Neural progenitor cell (in vitro differentiated cells): ENCODE measurements around the gene CHD2. TPM values are rescaled to one million over a fixed set of nuclear protein-coding genes. Genes with fewer than 3 reads are reported as not detected.

Experiments
- DNase-seq: peaks from one replicate; pipeline ENCODE4 v3.0.0-alpha.2; 2016; ENCODE audit warnings: low spot score
- H2AFZ ChIP-seq: fragments of 200-600 bp; sonication (generic); replicated peaks from 2 replicates; pipeline ENCODE4 v1.6.1; 2016; ENCODE audit warnings: antibody characterized with exemption
- H3F3A ChIP-seq: fragments of 200-600 bp; sonication (generic); 2 replicates; pipeline ENCODE4 v1.6.1; 2016; ENCODE audit warnings: antibody characterized with exemption, low read depth
- H3K27ac ChIP-seq: fragments of 200-600 bp; sonication (generic); 2 replicates; pipeline ENCODE4 v1.5.1; 2016; ENCODE audit warnings: mild to moderate bottlenecking
- H3K27me3 ChIP-seq: fragments of 200-600 bp; sonication (generic); 2 replicates; pipeline ENCODE4 v1.6.1; 2016; ENCODE audit warnings: mild to moderate bottlenecking, moderate library complexity
- H3K36me3 ChIP-seq: fragments of 200-600 bp; sonication (generic); 2 replicates; pipeline ENCODE4 v1.5.1; 2016
- H3K4me1 ChIP-seq: fragments of 200-600 bp; sonication (generic); 2 replicates; pipeline ENCODE4 v1.6.1; 2016; ENCODE audit warnings: mixed run types
- H3K4me2 ChIP-seq: fragments of 200-600 bp; sonication (generic); 2 replicates; pipeline ENCODE4 v1.6.1; 2016
- H3K4me3 ChIP-seq: fragments of 200-600 bp; sonication (generic); 2 replicates; pipeline ENCODE4 v1.5.1; 2016
- H3K79me2 ChIP-seq: fragments of 200-600 bp; sonication (generic); 2 replicates; pipeline ENCODE4 v1.6.1; 2016; ENCODE audit warnings: low read depth
- H3K9ac ChIP-seq: fragments of 200-600 bp; sonication (generic); 2 replicates; pipeline ENCODE4 v1.6.1; 2016
- H3K9me3 ChIP-seq: fragments of 200-600 bp; sonication (generic); 2 replicates; pipeline ENCODE4 v1.5.1; 2016; ENCODE audit warnings: low read depth
- H4K20me1 ChIP-seq: fragments of 200-600 bp; sonication (generic); 2 replicates; pipeline ENCODE4 v1.6.1; 2016; ENCODE audit warnings: low read depth
- H3K27ac Mint-ChIP-seq: 3 replicates; pipeline ENCODE4 v1.8.0; 2021; ENCODE audit warnings: mixed read lengths
- H3K27me3 Mint-ChIP-seq: 2 replicates; pipeline ENCODE4 v1.8.0; 2022; ENCODE audit warnings: low read depth, mild to moderate bottlenecking, inconsistent platforms, moderate library complexity, mixed read lengths; ENCODE audit not compliant: insufficient read depth
- H3K36me3 Mint-ChIP-seq: 3 replicates; pipeline ENCODE4 v1.8.0; 2021; ENCODE audit warnings: mixed read lengths
- H3K4me1 Mint-ChIP-seq: 3 replicates; pipeline ENCODE4 v1.8.0; 2021; ENCODE audit warnings: mixed read lengths
- H3K4me3 Mint-ChIP-seq: 3 replicates; pipeline ENCODE4 v1.8.0; 2021; ENCODE audit warnings: mild to moderate bottlenecking, moderate library complexity, mixed read lengths
- H3K9me3 Mint-ChIP-seq: 3 replicates; pipeline ENCODE4 v1.8.0; 2020; ENCODE audit warnings: mixed read lengths
- CTCF ChIP-seq: fragments of 200-600 bp; sonication (generic); IDR thresholded peaks from 2 replicates; pipeline ENCODE4 v1.5.1; 2017; ENCODE audit warnings: antibody characterized with exemption, mild to moderate bottlenecking
- EZH2 ChIP-seq: fragments of 200-600 bp; sonication (generic); IDR thresholded peaks from 2 replicates; pipeline ENCODE4 v1.6.1; 2017; ENCODE audit warnings: antibody characterized with exemption, mild to moderate bottlenecking, moderate library complexity
- EZH2phosphoT487 ChIP-seq: fragments of 200-600 bp; sonication (generic); IDR thresholded peaks from 2 replicates; pipeline ENCODE4 v1.6.1; 2017; ENCODE audit warnings: antibody characterized with exemption
- total RNA-seq: library from RNA; depleted of rRNA; stranded (reverse); fragments of >200 nt; gene quantifications from 2 replicates; pipeline ENCODE4 v1.2.3, GENCODE V29; 2015; ENCODE audit warnings: low replicate concordance

The CHD2 gene
- total RNA-seq, 1 donor from 2014 or later, result 128 TPM

DNA sequence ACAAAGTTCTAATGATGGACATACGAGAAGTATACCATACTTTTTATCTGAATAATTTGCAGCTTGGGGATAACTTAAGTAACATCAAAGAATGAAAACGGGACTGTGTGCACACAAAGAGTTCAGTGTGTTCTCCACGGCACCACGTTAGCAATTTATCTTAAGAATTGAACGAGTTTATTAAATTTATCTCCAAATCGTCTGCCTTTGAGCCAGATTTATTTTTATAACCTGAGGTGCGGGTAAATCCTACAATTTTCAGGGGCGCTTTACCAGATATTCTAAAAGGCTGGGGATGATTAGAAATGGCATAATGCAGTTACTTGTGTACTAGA is 3.5 kb downstream of the CHD2 start:
- Histone ChIP-seq H3K79me2 (peaks cover 100% of the 10 kb centered on the region), H2AFZ (peak overlapping the region; percentile 9), H3F3A (peaks cover 87% of the 10 kb centered on the region), H3K9ac (peak overlapping the region; percentile 98), H3K4me1 (peaks cover 48% of the 10 kb centered on the region), H3K9me3 (no peaks in the 10 kb centered on the region), H3K36me3 (peaks cover 15% of the 10 kb centered on the region), H4K20me1 (peaks cover 91% of the 10 kb centered on the region), H3K27ac (peak overlapping the region; percentile 100), H3K4me3 (peak overlapping the region; percentile 85), H3K4me2 (peak overlapping the region; percentile 93), H3K27me3 (no peaks in the 10 kb centered on the region)
- Mint-ChIP-seq H3K9me3 (no peaks in the 10 kb centered on the region), H3K4me1 (peaks cover 48% of the 10 kb centered on the region), H3K36me3 (peaks cover 27% of the 10 kb centered on the region), H3K27ac (peak overlapping the region; percentile 100), H3K4me3 (peak overlapping the region; percentile 93), H3K27me3 (no peaks in the 10 kb centered on the region)
- no peak for DNase-seq
- TF ChIP-seq EZH2phosphoT487 (no peak), CTCF (no peak)

- Mint-ChIP-seq H3K4me1 (peaks cover 51% of the 10 kb centered on the region), H3K27me3 (peaks cover 1% of the 10 kb centered on the region), H3K27ac (peak overlapping the region; percentile 100), H3K4me3 (peak overlapping the region; percentile 93), H3K9me3 (no peaks in the 10 kb centered on the region), H3K36me3 (peaks cover 26% of the 10 kb centered on the region)
- Histone ChIP-seq H3K36me3 (peaks cover 15% of the 10 kb centered on the region), H3K27me3 (no peaks in the 10 kb centered on the region), H3K4me3 (peak overlapping the region; percentile 85), H3F3A (peaks cover 87% of the 10 kb centered on the region), H3K9ac (peak overlapping the region; percentile 98), H3K9me3 (no peaks in the 10 kb centered on the region), H3K27ac (peak overlapping the region; percentile 100), H4K20me1 (peaks cover 91% of the 10 kb centered on the region), H3K79me2 (peaks cover 100% of the 10 kb centered on the region), H3K4me1 (peaks cover 48% of the 10 kb centered on the region), H3K4me2 (peak overlapping the region; percentile 93), H2AFZ (peak overlapping the region; percentile 9)
- TF ChIP-seq EZH2 (no peak), EZH2phosphoT487 (no peak), CTCF (no peak)
- peak; percentile 99 for DNase-seq
These were observed 4.0 kb downstream of the CHD2 start for GRCh38 chr15:92903966-92904721.

DNA sequence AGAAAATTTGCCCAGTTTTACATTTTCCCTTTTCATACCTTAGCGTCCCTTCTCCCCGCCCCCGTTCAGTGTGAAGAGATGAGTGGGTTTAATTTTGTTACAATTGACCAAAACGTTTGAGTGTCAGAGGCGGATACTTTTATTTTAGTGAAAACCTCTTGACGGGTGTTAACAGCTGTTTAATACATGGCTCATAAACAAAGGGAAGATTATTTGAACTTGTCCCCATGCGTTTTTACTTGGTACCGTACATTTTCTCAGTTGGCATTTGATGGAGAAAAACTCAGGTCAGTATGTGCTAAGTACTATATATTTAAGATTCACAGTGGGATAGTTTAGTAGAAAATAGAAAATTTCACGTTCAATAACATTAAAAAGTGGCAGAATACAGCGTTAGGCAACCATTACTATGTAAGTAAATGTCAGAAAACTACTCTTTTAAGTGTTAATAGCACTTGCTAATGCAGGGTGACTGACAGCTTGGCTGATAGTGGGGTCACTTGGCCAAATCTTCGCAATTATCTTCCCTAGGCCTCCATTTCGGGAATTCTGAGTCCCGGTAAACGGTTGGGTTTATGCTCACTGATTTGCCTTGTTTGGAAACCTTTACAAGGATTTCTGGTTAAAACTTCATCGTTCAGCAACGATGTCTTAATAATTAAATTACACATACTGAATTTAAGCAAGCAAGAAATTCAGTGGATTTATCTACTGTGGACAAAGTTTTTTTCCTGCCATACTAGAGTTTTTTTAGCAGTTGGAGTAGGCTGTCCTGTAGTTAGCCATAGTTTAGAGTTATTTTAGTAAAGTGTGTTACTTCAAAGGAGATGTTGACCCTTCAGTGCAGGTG is 4.8 kb downstream of the CHD2 start:
- Histone ChIP-seq H3K4me2 (peak overlapping the region; percentile 77), H3F3A (peaks cover 84% of the 10 kb centered on the region), H3K36me3 (peaks cover 15% of the 10 kb centered on the region), H3K9me3 (no peaks in the 10 kb centered on the region), H3K4me3 (peak overlapping the region; percentile 85), H2AFZ (no peak overlapping the region), H3K27ac (peak overlapping the region; percentile 66), H3K27me3 (no peaks in the 10 kb centered on the region), H4K20me1 (peaks cover 91% of the 10 kb centered on the region), H3K79me2 (peaks cover 100% of the 10 kb centered on the region), H3K9ac (peak overlapping the region; percentile 6), H3K4me1 (peaks cover 48% of the 10 kb centered on the region)
- Mint-ChIP-seq H3K9me3 (no peaks in the 10 kb centered on the region), H3K27ac (peak overlapping the region; percentile 96), H3K36me3 (peaks cover 30% of the 10 kb centered on the region), H3K27me3 (peaks cover 2% of the 10 kb centered on the region), H3K4me3 (peak overlapping the region; percentile 93), H3K4me1 (peaks cover 53% of the 10 kb centered on the region)
- TF ChIP-seq CTCF (no peak), EZH2phosphoT487 (no peak), EZH2 (no peak)
- DNase-seq, result no peak
